Neuronal stem cell (in vitro differentiated cells): ENCODE results near the gene RASAL2.

Source experiments
- DNase-seq: peaks from one replicate; pipeline ENCODE4 v3.0.0-alpha.2; 2013; ENCODE audit warnings: low spot score
- H2AFZ ChIP-seq: one replicate; pipeline ENCODE4 v1.6.1; 2013; ENCODE audit warnings: mild to moderate bottlenecking, low read length, inconsistent platforms
- H2AK5ac ChIP-seq: 2 replicates; pipeline ENCODE4 v1.6.1; 2013; ENCODE audit warnings: low read depth, mild to moderate bottlenecking, inconsistent platforms, low read length, moderate library complexity, mixed read lengths
- H2BK120ac ChIP-seq: 2 replicates; pipeline ENCODE4 v1.6.1; 2013; ENCODE audit warnings: low read depth, mild to moderate bottlenecking, inconsistent platforms, low read length, moderate library complexity, mixed read lengths
- H2BK12ac ChIP-seq: one replicate; pipeline ENCODE4 v1.6.1; 2013; ENCODE audit warnings: low read length, inconsistent platforms
- H2BK15ac ChIP-seq: 2 replicates; pipeline ENCODE4 v1.6.1; 2013; ENCODE audit warnings: mild to moderate bottlenecking, low read length, inconsistent platforms, mixed read lengths
- H2BK5ac ChIP-seq: one replicate; pipeline ENCODE4 v1.6.1; 2013; ENCODE audit warnings: inconsistent platforms, mild to moderate bottlenecking, low read length, moderate library complexity
- H3K14ac ChIP-seq: one replicate; pipeline ENCODE4 v1.6.1; 2013; ENCODE audit warnings: low read length, inconsistent platforms
- H3K18ac ChIP-seq: 2 replicates; pipeline ENCODE4 v1.6.1; 2013; ENCODE audit warnings: low read length, inconsistent platforms
- H3K23ac ChIP-seq: 2 replicates; pipeline ENCODE4 v1.6.1; 2013; ENCODE audit warnings: low read depth, mild to moderate bottlenecking, mixed read lengths, low read length, inconsistent platforms; ENCODE audit not compliant: poor library complexity
- H3K27ac ChIP-seq: replicated peaks from 3 replicates; pipeline ENCODE4 v1.5.1; 2013; ENCODE audit warnings: low read length, inconsistent platforms
- H3K27me3 ChIP-seq, 3 experiments: 2 replicates each; pipeline ENCODE4 v1.6.1; 2013; ENCODE audit warnings: low read length in 3 of 3, mild to moderate bottlenecking in 2 of 3, inconsistent platforms in 1 of 3, low read depth in 1 of 3, mixed read lengths in 1 of 3, moderate library complexity in 1 of 3; ENCODE audit not compliant: control insufficient read depth in 3 of 3, insufficient read depth in 3 of 3
- H3K36me3 ChIP-seq, 2 donors: replicated peaks in 1 of 2; 2 replicates each; pipeline ENCODE4 v1.6.1; 2013; ENCODE audit warnings: low read length in 2 of 2; ENCODE audit not compliant: control insufficient read depth in 2 of 2, insufficient read depth in 2 of 2
- H3K4ac ChIP-seq: 2 replicates; pipeline ENCODE4 v1.6.1; 2013; ENCODE audit warnings: inconsistent platforms, mild to moderate bottlenecking, low read length, moderate library complexity
- H3K4me1 ChIP-seq, 2 donors: 1 replicate in 1 of 2; 2 replicates in 1 of 2; pipeline ENCODE4 v1.6.1; 2013; ENCODE audit warnings: low read length in 2 of 2, low read depth in 1 of 2; ENCODE audit not compliant: control insufficient read depth in 2 of 2, insufficient read depth in 1 of 2
- H3K4me2 ChIP-seq: one replicate; pipeline ENCODE4 v1.6.1; 2013; ENCODE audit warnings: mild to moderate bottlenecking, low read length, inconsistent platforms; ENCODE audit not compliant: insufficient read depth, poor library complexity, severe bottlenecking
- H3K4me3 ChIP-seq, 2 donors: 2 replicates each; pipeline ENCODE4 v1.5.1; 2013; ENCODE audit warnings: low read length in 2 of 2, mild to moderate bottlenecking in 2 of 2, inconsistent platforms in 1 of 2, moderate library complexity in 1 of 2
- H3K79me1 ChIP-seq: one replicate; pipeline ENCODE4 v1.6.1; 2013; ENCODE audit warnings: low read depth, mild to moderate bottlenecking, inconsistent platforms, low read length, moderate library complexity
- H3K9ac ChIP-seq: one replicate; pipeline ENCODE4 v1.6.1; 2013; ENCODE audit warnings: mild to moderate bottlenecking, low read depth, low read length, inconsistent platforms; ENCODE audit not compliant: poor library complexity
- H3K9me3 ChIP-seq, 2 donors: replicated peaks in 1 of 2; 2 replicates each; pipeline versions ENCODE3 to v1.6.1; 2013; ENCODE audit warnings: low read length in 2 of 2, mild to moderate bottlenecking in 2 of 2, inconsistent platforms in 1 of 2, low read depth in 1 of 2, mixed read lengths in 1 of 2, moderate library complexity in 1 of 2; ENCODE audit not compliant: control insufficient read depth in 2 of 2, insufficient read depth in 1 of 2
- H4K8ac ChIP-seq: one replicate; pipeline ENCODE4 v1.6.1; 2013; ENCODE audit warnings: low read depth, mild to moderate bottlenecking, inconsistent platforms, low read length, moderate library complexity
- H4K91ac ChIP-seq: one replicate; pipeline ENCODE4 v1.6.1; 2013; ENCODE audit warnings: low read length, low read depth, mild to moderate bottlenecking, inconsistent platforms; ENCODE audit not compliant: poor library complexity
- WGBS, 2 donors: extraction: QIAGEN DNeasy Blood & Tissue Kit; methylation state at CpG; one replicate each; pipeline ENCODE4 v1.1.7; 2013; ENCODE audit warnings: missing lambda C conversion rate in 2 of 2, mixed read lengths in 1 of 2; ENCODE audit not compliant: insufficient read length in 2 of 2, insufficient replicate concordance in 1 of 2; ENCODE audit errors: extremely low coverage in 2 of 2; 5-methylcytosine and 5-hydroxymethylcytosine counted together

Gene RASAL2

DNA sequence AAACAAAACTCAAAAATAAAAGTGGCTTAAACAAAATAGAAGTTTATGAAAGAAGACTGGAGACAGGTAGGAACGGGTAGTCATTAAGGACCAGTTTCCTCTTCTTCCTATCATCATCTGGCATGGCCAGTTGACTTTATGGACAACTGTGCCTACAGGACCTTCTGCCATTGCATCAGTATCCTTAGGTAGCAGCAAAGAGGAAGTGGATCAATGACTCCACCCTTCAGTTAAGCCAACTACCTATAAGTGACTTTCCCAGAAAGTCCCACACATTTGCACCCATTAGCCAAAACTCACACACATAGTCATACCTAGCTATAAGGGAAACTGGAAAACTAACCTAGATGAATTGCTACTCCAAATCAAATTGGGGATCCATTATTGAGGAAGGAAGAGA is 51.7 kb downstream of the RASAL2 start:
- no peak overlapping the region for H2BK120ac ChIP-seq
- H3K79me1 ChIP-seq: peaks cover 5% of the 10 kb centered on the region
- H3K27ac ChIP-seq: no peak overlapping the region
- no peak overlapping the region for H2AFZ ChIP-seq
- H2AK5ac ChIP-seq: no peak overlapping the region
- H3K36me3 ChIP-seq: no peaks in the 10 kb centered on the region
- no peak overlapping the region for H3K4me2 ChIP-seq
- H3K4ac ChIP-seq: no peak overlapping the region
- H3K9me3 ChIP-seq: no peaks in the 10 kb centered on the region
- no peak overlapping the region for H2BK15ac ChIP-seq
- H4K91ac ChIP-seq: no peak overlapping the region
- H2BK12ac ChIP-seq: no peak overlapping the region
- peaks cover 0 to 2% of the 10 kb centered on the region in 2 donors for H3K4me1 ChIP-seq
- H3K9ac ChIP-seq: no peak overlapping the region
- no peak overlapping the region for H3K23ac ChIP-seq
- no peak overlapping the region for H3K14ac ChIP-seq
- no CpG with 5 or more reads among the region's 1 CpG for WGBS, 2 donors
- H4K8ac ChIP-seq: no peak overlapping the region
- no peak overlapping the region for H3K4me3 ChIP-seq
- no peak for DNase-seq
- no peak overlapping the region for H2BK5ac ChIP-seq
- peaks cover 0 to 1% (median 0%) of the 10 kb centered on the region in 3 experiments for H3K27me3 ChIP-seq
- no peak overlapping the region for H3K18ac ChIP-seq

DNA sequence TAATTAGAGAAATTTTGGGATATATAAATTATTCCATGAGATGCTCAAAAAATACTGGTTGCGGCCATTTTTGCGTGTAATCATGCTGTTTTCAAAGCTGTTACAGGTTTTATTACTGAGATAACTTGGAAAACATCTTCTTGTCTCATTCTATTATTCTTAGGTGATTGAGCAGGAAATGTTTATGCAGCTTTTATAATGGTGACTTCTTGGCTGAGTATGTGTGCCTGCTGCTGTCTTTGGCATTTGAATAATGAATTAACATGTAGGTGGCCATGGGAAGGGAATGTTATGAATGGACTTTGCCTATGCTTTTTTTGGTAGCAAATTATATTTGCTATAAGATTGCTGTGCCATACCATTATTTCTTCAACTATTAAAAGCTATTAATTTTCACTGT is 52.5 kb downstream of the RASAL2 start:
- Histone ChIP-seq H2BK12ac (no peak overlapping the region), H3K18ac (no peak overlapping the region), H3K9me3 (no peaks in the 10 kb centered on the region), H3K4me2 (no peak overlapping the region), H2BK120ac (no peak overlapping the region), H2AFZ (no peak overlapping the region), H3K9ac (no peak overlapping the region), H3K36me3 (no peaks in the 10 kb centered on the region), H2BK5ac (no peak overlapping the region), H4K8ac (no peak overlapping the region), H3K4ac (no peak overlapping the region), H3K23ac (no peak overlapping the region), H3K27me3 (peaks cover 0 to 1% (median 0%) of the 10 kb centered on the region in 3 experiments), H2BK15ac (no peak overlapping the region), H3K4me1 (peaks cover 0 to 2% of the 10 kb centered on the region in 2 donors), H2AK5ac (no peak overlapping the region), H3K27ac (no peak overlapping the region), H4K91ac (no peak overlapping the region), H3K79me1 (peaks cover 5% of the 10 kb centered on the region), H3K4me3 (no peak overlapping the region), H3K14ac (no peak overlapping the region)
- WGBS, 2 donors: no CpG with 5 or more reads among the region's 2 CpGs
- no peak for DNase-seq

DNA sequence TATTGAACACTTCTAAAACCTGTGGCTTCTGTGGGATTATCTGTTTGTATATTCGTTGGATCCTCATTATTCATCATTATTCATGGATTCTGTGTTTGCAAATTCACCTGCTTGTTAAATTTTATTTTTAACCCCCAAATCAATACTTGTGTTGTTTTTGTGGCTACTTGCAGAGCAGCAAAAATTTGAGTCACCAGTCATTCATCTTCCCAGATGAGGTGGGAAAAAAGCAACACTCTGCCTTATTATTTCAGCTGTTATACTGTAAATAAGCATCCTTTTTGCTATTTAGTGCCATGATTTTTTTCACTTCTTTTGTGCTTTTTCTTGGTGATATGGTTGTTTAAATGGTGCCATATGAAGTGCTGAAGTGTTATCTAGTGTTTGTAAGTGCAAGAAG is 56.7 kb downstream of the RASAL2 start:
- Histone ChIP-seq H3K27ac (no peak overlapping the region), H3K14ac (no peak overlapping the region), H2BK120ac (no peak overlapping the region), H3K27me3 (peaks cover 0 to under 1% (median 0%) of the 10 kb centered on the region in 3 experiments), H2BK15ac (no peak overlapping the region), H2AK5ac (no peak overlapping the region), H2BK12ac (no peak overlapping the region), H3K18ac (no peak overlapping the region), H4K8ac (no peak overlapping the region), H3K4me1 (peaks cover under 1% of the 10 kb centered on the region in 2 donors), H3K36me3 (no peaks in the 10 kb centered on the region), H2AFZ (no peak overlapping the region), H3K9me3 (peaks cover 0 to 3% of the 10 kb centered on the region in 2 donors), H3K79me1 (peaks cover 3% of the 10 kb centered on the region), H3K4ac (no peak overlapping the region), H3K23ac (no peak overlapping the region), H2BK5ac (no peak overlapping the region), H3K4me3 (no peak overlapping the region), H3K9ac (no peak overlapping the region), H4K91ac (no peak overlapping the region), H3K4me2 (no peak overlapping the region)
- DNase-seq: no peak
- no CpG with 5 or more reads among the region's 1 CpG for WGBS, 2 donors

DNA sequence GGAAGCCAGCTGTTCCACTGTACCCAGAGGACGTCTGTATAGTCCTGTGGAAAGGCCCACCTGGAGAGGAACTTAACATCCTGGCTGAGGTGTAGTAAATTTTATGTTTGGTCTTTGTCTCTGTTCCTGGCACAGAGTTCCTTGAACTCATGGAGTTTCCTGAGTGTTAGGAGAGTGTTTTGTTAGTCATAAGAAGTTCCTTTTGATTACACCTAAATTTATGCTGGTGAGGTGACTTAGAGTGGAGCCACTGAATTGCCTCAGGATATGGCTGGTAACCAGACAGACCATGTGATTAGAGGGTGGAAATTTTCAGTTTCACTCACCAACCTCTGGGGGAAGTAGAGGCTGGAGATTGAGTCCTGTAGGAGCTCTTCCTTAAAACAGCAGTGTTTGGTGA is 57.9 kb downstream of the RASAL2 start:
- no peak overlapping the region for H4K8ac ChIP-seq
- WGBS, 2 donors: no CpG with 5 or more reads among the region's 1 CpG
- H3K9me3 ChIP-seq: peaks cover 0 to 3% of the 10 kb centered on the region in 2 donors
- H3K18ac ChIP-seq: no peak overlapping the region
- no peak overlapping the region for H3K14ac ChIP-seq
- DNase-seq: no peak
- H3K27me3 ChIP-seq: no peaks in the 10 kb centered on the region
- peaks cover 2% of the 10 kb centered on the region for H3K79me1 ChIP-seq
- no peak overlapping the region for H3K9ac ChIP-seq
- H2AK5ac ChIP-seq: no peak overlapping the region
- no peak overlapping the region for H3K4me2 ChIP-seq
- H3K4me3 ChIP-seq: no peak overlapping the region
- H3K36me3 ChIP-seq: no peaks in the 10 kb centered on the region
- no peak overlapping the region for H2BK5ac ChIP-seq
- H4K91ac ChIP-seq: no peak overlapping the region
- H3K23ac ChIP-seq: no peak overlapping the region
- no peak overlapping the region for H3K27ac ChIP-seq
- peaks cover 0 to 5% of the 10 kb centered on the region in 2 donors for H3K4me1 ChIP-seq
- no peak overlapping the region for H3K4ac ChIP-seq
- H2BK12ac ChIP-seq: no peak overlapping the region
- H2AFZ ChIP-seq: no peak overlapping the region
- no peak overlapping the region for H2BK15ac ChIP-seq
- no peak overlapping the region for H2BK120ac ChIP-seq
